Prostate gland (tissue), 2 donors: ENCODE results near the gene DRC7. TPM values are rescaled to one million over a fixed set of nuclear protein-coding genes. Genes with fewer than 3 reads are reported as not detected.

Experiments used
- DNase-seq: peaks from one replicate; pipeline ENCODE4 v3.0.0-alpha.2; 2019; ENCODE audit warnings: low spot score
- H3K27ac ChIP-seq, 2 donors: fragments of 200-600 bp; sonication (generic); 2 replicates each; pipeline ENCODE4 v1.5.1; 2017 to 2019
- H3K27me3 ChIP-seq: fragments of 200-600 bp; sonication (generic); replicated peaks from 2 replicates; pipeline ENCODE4 v1.5.1; 2019; ENCODE audit not compliant: insufficient read depth
- H3K36me3 ChIP-seq, 2 donors: fragments of 200-600 bp; sonication (generic); 1 replicate in 1 of 2; 2 replicates in 1 of 2; pipeline versions ENCODE4 v1.5.1 to v1.8.1; 2017 to 2019
- H3K4me1 ChIP-seq: fragments of 200-600 bp; sonication (generic); replicated peaks from 2 replicates; pipeline ENCODE4 v1.5.1; 2019
- H3K4me3 ChIP-seq, 2 donors: fragments of 200-600 bp; sonication (generic); 2 replicates each; pipeline ENCODE4 v1.5.1; 2017 to 2019
- H3K9me3 ChIP-seq: fragments of 200-600 bp; sonication (generic); 2 replicates; pipeline ENCODE4 v1.5.1; 2017
- CTCF ChIP-seq, 4 experiments: fragments of 200-600 bp in 2 of 4; fragments of 450-650 bp in 2 of 4; sonication (generic) in 2 of 4; IDR thresholded peaks; 1 replicate in 3 of 4; 2 replicates in 1 of 4; pipeline ENCODE4 v1.5.1; 2016 to 2019; ENCODE audit warnings: antibody characterized with exemption in 4 of 4, mild to moderate bottlenecking in 2 of 4, moderate library complexity in 2 of 4
- POLR2A ChIP-seq: fragments of 450-650 bp; IDR thresholded peaks from one replicate; pipeline ENCODE4 v1.6.1; 2016; ENCODE audit warnings: antibody characterized with exemption, mild to moderate bottlenecking
- POLR2AphosphoS5 ChIP-seq: sonication (generic); formaldehyde crosslinking; IDR thresholded peaks from one replicate; pipeline ENCODE4 v1.6.1; 2017; ENCODE audit warnings: antibody characterized with exemption
- WGBS: methylation state at CpG from one replicate; pipeline ENCODE4 v1.1.5; 2018; 5-methylcytosine and 5-hydroxymethylcytosine counted together
- intact Hi-C: fragments of 100-400 bp; cut with DNase I; formaldehyde crosslinking; loops from one replicate; pipeline ENCODE4 v1.14.2; 2022
- total RNA-seq, 2 donors: library from RNA; depleted of rRNA; stranded (reverse); fragments of >200 nt; gene quantifications; one replicate each; pipeline ENCODE4 v1.1.0, GENCODE V29; 2016

Gene DRC7
- total RNA-seq, 2 donors from 2014 or later = 5.5 TPM; not detected in 1

- Histone ChIP-seq H3K4me1 (peaks cover 3% of the 10 kb centered on the region), H3K4me3 (peak overlapping the region; percentile 67 to 82), H3K36me3 (no peaks in the 10 kb centered on the region), H3K9me3 (no peaks in the 10 kb centered on the region), H3K27ac (peak overlapping the region; percentile 82 to 84), H3K27me3 (no peaks in the 10 kb centered on the region)
- intact Hi-C loops = no loop called here
- TF ChIP-seq POLR2A (peak; percentile 39), CTCF (IDR thresholded peaks at IDR 0.05) (peak in 1 of 4 experiments; percentile 24), POLR2AphosphoS5 (peak; percentile 92)
- under 1% methylated on average over 45 of the region's 45 CpGs for WGBS
- peak; percentile 98 for DNase-seq
These were observed 40.5 kb downstream of the DRC7 start for GRCh38 chr16:57734925-57735754.

- H3K4me1 ChIP-seq = peaks cover 3% of the 10 kb centered on the region
- intact Hi-C loops = no loop called here
- no peaks in the 10 kb centered on the region for H3K36me3 ChIP-seq
- no peaks in the 10 kb centered on the region for H3K9me3 ChIP-seq
- peak within 1 kb of the TSS; percentile 82 to 84 for H3K27ac ChIP-seq
- no peak for DNase-seq
- H3K27me3 ChIP-seq = no peaks in the 10 kb centered on the region
- peak within 1 kb of the TSS; percentile 67 to 82 for H3K4me3 ChIP-seq
- WGBS = under 1% methylated on average over 28 of the region's 35 CpGs
- TF ChIP-seq CTCF (IDR thresholded peaks at IDR 0.05) (no peak), POLR2A (peak; percentile 25)
These were observed 41.3 kb downstream of the DRC7 start, which contains the start of gene KATNB1 for GRCh38 chr16:57735755-57736418. KATNB1 (plus strand) TSS chr16:57735770; CDS start chr16:57737244, 1,474 bp downstream.

GRCh38 chr16:57736419-57737351, 42.1 kb downstream of the DRC7 start:
- H3K27ac ChIP-seq = no peak overlapping the region
- peaks cover 3% of the 10 kb centered on the region for H3K4me1 ChIP-seq
- peak overlapping the region; percentile 67 to 82 for H3K4me3 ChIP-seq
- H3K36me3 ChIP-seq = no peaks in the 10 kb centered on the region
- no peak for DNase-seq
- H3K27me3 ChIP-seq = no peaks in the 10 kb centered on the region
- peak in 1 of 4 experiments; percentile 27 for TF ChIP-seq CTCF (IDR thresholded peaks at IDR 0.05)
- TF ChIP-seq POLR2AphosphoS5 = no peak
- no peak for TF ChIP-seq POLR2A
- WGBS = 14% methylated on average over 23 of the region's 23 CpGs
- no peaks in the 10 kb centered on the region for H3K9me3 ChIP-seq
- intact Hi-C loops = no loop called here

- 94% methylated on average over 7 of the region's 7 CpGs for WGBS
- Histone ChIP-seq H3K4me1 (peaks cover 3% of the 10 kb centered on the region), H3K9me3 (no peaks in the 10 kb centered on the region), H3K36me3 (no peaks in the 10 kb centered on the region), H3K4me3 (no peak overlapping the region), H3K27me3 (no peaks in the 10 kb centered on the region), H3K27ac (no peak overlapping the region)
- TF ChIP-seq CTCF (IDR thresholded peaks at IDR 0.05) (no peak), POLR2A (no peak), POLR2AphosphoS5 (no peak)
- DNase-seq = no peak
- intact Hi-C loops = no loop called here
These were observed 44.2 kb downstream of the DRC7 start for GRCh38 chr16:57738844-57739243.
